ENCODE measurements around the gene ATG4B. TPM values are rescaled to one million over a fixed set of nuclear protein-coding genes. Genes with fewer than 3 reads are reported as not detected.

ATG4B gene
- total and polyA plus RNA-seq, 2 of the 8 experiments (the other 6 are each of a cell fraction or from before 2014, with no cell fraction given): 103 to 155 TPM

DNA sequence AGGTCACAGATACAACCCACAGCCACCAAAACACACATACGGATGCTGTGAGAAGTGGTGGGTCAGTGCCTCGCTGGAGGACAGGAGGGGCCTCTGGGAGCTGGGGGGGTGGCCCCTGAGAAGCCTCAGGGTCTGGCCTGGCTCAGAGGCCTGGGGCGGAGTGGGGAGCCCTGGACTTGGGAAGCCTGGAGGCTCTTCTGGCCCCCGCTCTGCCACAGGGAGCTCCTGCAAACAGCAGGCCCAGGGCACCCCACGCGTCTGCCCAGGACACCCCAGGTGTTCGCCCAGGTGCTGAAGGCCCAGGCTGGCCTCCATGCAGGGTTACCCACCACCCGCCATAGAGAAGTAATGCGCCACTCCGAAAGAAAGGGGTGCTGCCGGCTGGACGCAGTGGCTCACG lies 26.4 kb upstream of the ATG4B start:
- H3K9me3 ChIP-seq (ENCODE audit: insufficient read depth in 2 of 2, low read depth in 1 of 2, low read length in 1 of 2): no peaks in the 10 kb centered on the region
- no peak overlapping the region for H2AFZ ChIP-seq (ENCODE audit: low read length)
- no peak overlapping the region for H3K14ac ChIP-seq (ENCODE audit: insufficient read length)
- TF ChIP-seq TAF1 (IDR thresholded peaks at IDR 0.05; ENCODE audit: low read depth, low read length) (no peak), ZNF274 (IDR thresholded peaks at IDR 0.05; ENCODE audit: borderline replicate concordance, extremely low read depth, low read length) (no peak), BACH1 (IDR thresholded peaks at IDR 0.05; ENCODE audit: low read length) (no peak), POU5F1 (IDR thresholded peaks at IDR 0.05; ENCODE audit: low read depth, low read length) (no peak), USF2 (IDR thresholded peaks at IDR 0.05; ENCODE audit: low read length) (no peak), BCL11A (IDR thresholded peaks at IDR 0.05; ENCODE audit: low read depth in 2 of 2, low read length in 2 of 2) (no peak), CREB1 (IDR thresholded peaks at IDR 0.05) (no peak), EGR1 (IDR thresholded peaks at IDR 0.05; ENCODE audit: borderline replicate concordance, low read depth, low read length) (no peak), KDM4A (IDR thresholded peaks at IDR 0.05; ENCODE audit: low read depth, low read length, severe bottlenecking) (no peak)
- H3K18ac ChIP-seq (ENCODE audit: extremely low read depth, low read length): no peak overlapping the region
- H3K27me3 ChIP-seq (replicated peaks in 1 of 4; ENCODE audit: control insufficient read depth in 3 of 4, extremely low read depth in 1 of 4, insufficient read depth in 3 of 4, low read length in 3 of 4): no peaks in the 10 kb centered on the region
- H2BK5ac ChIP-seq (ENCODE audit: low read depth, low read length): no peak overlapping the region
- DNase-seq (ENCODE audit: low read depth in 1 of 2, low spot score in 2 of 2) (no peak), FAIRE-seq (no peak)
- peaks cover 0 to 2% (median under 1%) of the 10 kb centered on the region in 4 experiments; a peak in 4 of 8 replicates for H3K36me3 ChIP-seq (ENCODE audit: control insufficient read depth in 2 of 4, insufficient read depth in 4 of 4, low read length in 3 of 4)
- no peak overlapping the region for H4K91ac ChIP-seq (replicated peaks; ENCODE audit: insufficient read length, low read length)
- no peak overlapping the region for H2BK120ac ChIP-seq (replicated peaks; ENCODE audit: low read depth, low read length)
- H3K27ac ChIP-seq (ENCODE audit: low read depth, low read length): no peak overlapping the region
- H2BK12ac ChIP-seq (ENCODE audit: low read depth, low read length): no peak overlapping the region
- no peak overlapping the region for H2BK20ac ChIP-seq (ENCODE audit: low read length)
- H3K79me1 ChIP-seq (ENCODE audit: low read depth, low read length): peaks cover 4% of the 10 kb centered on the region; the same call in 1 of the 2 replicates
- no peak overlapping the region for H2AK5ac ChIP-seq (ENCODE audit: low read depth, low read length)
- 87% methylated on average over 13 of the region's 13 CpGs; no CpG with 5 or more reads in 1 of the 2 experiments for WGBS, 2 experiments (ENCODE audit: extremely low coverage in 1 of 2, insufficient coverage in 1 of 2, insufficient read length in 1 of 2, insufficient replicate concordance in 2 of 2, low coverage in 1 of 2, low lambda C conversion rate in 2 of 2, missing lambda C conversion rate in 1 of 2)
- H4K20me1 ChIP-seq (replicated peaks in 1 of 2; ENCODE audit: control insufficient read depth in 1 of 2, insufficient read depth in 2 of 2, low read length in 2 of 2): peaks cover 2 to 7% of the 10 kb centered on the region in 2 experiments
- H3K9ac ChIP-seq (replicated peaks in 1 of 4; ENCODE audit: extremely low read depth in 1 of 4, low read depth in 3 of 4, low read length in 3 of 4): no peak overlapping the region; a peak in 1 of 7 replicates
- H3K4me1 ChIP-seq (replicated peaks in 1 of 4; ENCODE audit: control insufficient read depth in 3 of 4, insufficient read depth in 4 of 4, low read length in 3 of 4): no peaks in the 10 kb centered on the region
- H3K4ac ChIP-seq (replicated peaks; ENCODE audit: insufficient read length, low read depth, low read length): no peak overlapping the region
- peak overlapping the region in 1 of 4 experiments; percentile 63; a peak in 2 of 8 replicates for H3K4me3 ChIP-seq (ENCODE audit: extremely low read depth in 1 of 4, insufficient read depth in 2 of 4, low read depth in 3 of 4, low read length in 4 of 4)
- H4K5ac ChIP-seq (ENCODE audit: insufficient read length, low read depth, low read length): no peak overlapping the region
- CTCF ChIA-PET (ENCODE audit: partially characterized antibody): interaction anchor here (1.1 to 3.8 kb wide), 4 partner anchors 11 to 101 kb away, joined by 3 to 18 read pairs (median 4); no protein-coding TSS in a partner anchor
- H3K79me2 ChIP-seq (ENCODE audit: control insufficient read depth in 1 of 2, insufficient read depth in 2 of 2, low read length in 2 of 2): peaks cover 6 to 26% of the 10 kb centered on the region in 2 experiments
- H4K8ac ChIP-seq (ENCODE audit: extremely low read depth, insufficient read depth, low read length): 0 out of 2 replicates have a peak overlapping the region, but pooled peaks have one; percentile 57
- POLR2A ChIA-PET (ENCODE audit: partially characterized antibody): interaction anchor here (1.2 to 2.4 kb wide), 8 partner anchors 13 to 295 kb away, joined by 3 to 10 read pairs (median 4); partner anchors contain the start of genes ATG4B, DTYMK, HDLBP and ING5
- H3K4me2 ChIP-seq (ENCODE audit: insufficient read depth in 1 of 2, low read depth in 2 of 2, low read length in 2 of 2): peak overlapping the region; percentile 58 to 66; a peak in 3 of 4 replicates
- no peak overlapping the region for H2BK15ac ChIP-seq (ENCODE audit: low read length)
- no peak overlapping the region for H3K56ac ChIP-seq (replicated peaks; ENCODE audit: insufficient read length, low read depth, low read length)
- H3K23ac ChIP-seq (ENCODE audit: insufficient read length): no peak overlapping the region
- peaks cover 5% of the 10 kb centered on the region; the same call in 1 of the 2 replicates for H3K23me2 ChIP-seq (ENCODE audit: low read depth, low read length)

Data from H1 (cell line).